Neural progenitor cell (in vitro differentiated cells): Measurements from ENCODE around the gene ITM2B. TPM values are rescaled to one million over a fixed set of nuclear protein-coding genes. Genes with fewer than 3 reads are reported as not detected.
A peak's percentile ranks its signal among the peaks of the same experiment; 100 is the strongest.
"Not testable (repeated sequence)": the region's sequence is repeated elsewhere in the genome, so short reads cannot be mapped to it uniquely, and the experiment has no call there.

Experiments used
- DNase-seq: peaks from one replicate; pipeline ENCODE4 v3.0.0-alpha.2; 2016; ENCODE audit warnings: low spot score
- H2AFZ ChIP-seq: fragments of 200-600 bp; sonication (generic); replicated peaks from 2 replicates; pipeline ENCODE4 v1.6.1; 2016; ENCODE audit warnings: antibody characterized with exemption
- H3F3A ChIP-seq: fragments of 200-600 bp; sonication (generic); 2 replicates; pipeline ENCODE4 v1.6.1; 2016; ENCODE audit warnings: antibody characterized with exemption, low read depth
- H3K27ac ChIP-seq: fragments of 200-600 bp; sonication (generic); 2 replicates; pipeline ENCODE4 v1.5.1; 2016; ENCODE audit warnings: mild to moderate bottlenecking
- H3K27me3 ChIP-seq: fragments of 200-600 bp; sonication (generic); 2 replicates; pipeline ENCODE4 v1.6.1; 2016; ENCODE audit warnings: mild to moderate bottlenecking, moderate library complexity
- H3K36me3 ChIP-seq: fragments of 200-600 bp; sonication (generic); 2 replicates; pipeline ENCODE4 v1.5.1; 2016
- H3K4me1 ChIP-seq: fragments of 200-600 bp; sonication (generic); 2 replicates; pipeline ENCODE4 v1.6.1; 2016; ENCODE audit warnings: mixed run types
- H3K4me2 ChIP-seq: fragments of 200-600 bp; sonication (generic); 2 replicates; pipeline ENCODE4 v1.6.1; 2016
- H3K4me3 ChIP-seq: fragments of 200-600 bp; sonication (generic); 2 replicates; pipeline ENCODE4 v1.5.1; 2016
- H3K79me2 ChIP-seq: fragments of 200-600 bp; sonication (generic); 2 replicates; pipeline ENCODE4 v1.6.1; 2016; ENCODE audit warnings: low read depth
- H3K9ac ChIP-seq: fragments of 200-600 bp; sonication (generic); 2 replicates; pipeline ENCODE4 v1.6.1; 2016
- H3K9me3 ChIP-seq: fragments of 200-600 bp; sonication (generic); 2 replicates; pipeline ENCODE4 v1.5.1; 2016; ENCODE audit warnings: low read depth
- H4K20me1 ChIP-seq: fragments of 200-600 bp; sonication (generic); 2 replicates; pipeline ENCODE4 v1.6.1; 2016; ENCODE audit warnings: low read depth
- H3K27ac Mint-ChIP-seq: 3 replicates; pipeline ENCODE4 v1.8.0; 2021; ENCODE audit warnings: mixed read lengths
- H3K27me3 Mint-ChIP-seq: 2 replicates; pipeline ENCODE4 v1.8.0; 2022; ENCODE audit warnings: low read depth, mild to moderate bottlenecking, inconsistent platforms, moderate library complexity, mixed read lengths; ENCODE audit not compliant: insufficient read depth
- H3K36me3 Mint-ChIP-seq: 3 replicates; pipeline ENCODE4 v1.8.0; 2021; ENCODE audit warnings: mixed read lengths
- H3K4me1 Mint-ChIP-seq: 3 replicates; pipeline ENCODE4 v1.8.0; 2021; ENCODE audit warnings: mixed read lengths
- H3K4me3 Mint-ChIP-seq: 3 replicates; pipeline ENCODE4 v1.8.0; 2021; ENCODE audit warnings: mild to moderate bottlenecking, moderate library complexity, mixed read lengths
- H3K9me3 Mint-ChIP-seq: 3 replicates; pipeline ENCODE4 v1.8.0; 2020; ENCODE audit warnings: mixed read lengths
- EZH2 ChIP-seq: fragments of 200-600 bp; sonication (generic); IDR thresholded peaks from 2 replicates; pipeline ENCODE4 v1.6.1; 2017; ENCODE audit warnings: antibody characterized with exemption, mild to moderate bottlenecking, moderate library complexity
- EZH2phosphoT487 ChIP-seq: fragments of 200-600 bp; sonication (generic); IDR thresholded peaks from 2 replicates; pipeline ENCODE4 v1.6.1; 2017; ENCODE audit warnings: antibody characterized with exemption
- total RNA-seq: library from RNA; depleted of rRNA; stranded (reverse); fragments of >200 nt; gene quantifications from 2 replicates; pipeline ENCODE4 v1.2.3, GENCODE V29; 2015; ENCODE audit warnings: low replicate concordance
- TF ChIP-seq, protein P1 (sequence below): fragments of 200-600 bp; sonication (generic); IDR thresholded peaks from 2 replicates; pipeline ENCODE4 v1.5.1; 2017; ENCODE audit warnings: antibody characterized with exemption, mild to moderate bottlenecking

Gene ITM2B
- total RNA-seq, 1 donor from 2014 or later = 172 TPM

GRCh38 chr13:48234566-48235340 is 1.7 kb downstream of the ITM2B start:
- peaks cover 27% of the 10 kb centered on the region for H4K20me1 ChIP-seq
- peak overlapping the region; percentile 100 for H3K4me3 ChIP-seq
- H3K4me2 ChIP-seq = peak overlapping the region; percentile 87
- Mint-ChIP-seq H3K4me1 (peaks cover 47% of the 10 kb centered on the region), H3K4me3 (peak overlapping the region; percentile 97), H3K27me3 (peaks cover 3% of the 10 kb centered on the region), H3K36me3 (no peaks in the 10 kb centered on the region), H3K9me3 (no peaks in the 10 kb centered on the region), H3K27ac (no peak overlapping the region)
- no peak overlapping the region for H2AFZ ChIP-seq
- no peaks in the 10 kb centered on the region for H3K36me3 ChIP-seq
- H3K9ac ChIP-seq = no peak overlapping the region
- peaks cover 14% of the 10 kb centered on the region for H3K27me3 ChIP-seq
- peaks cover 38% of the 10 kb centered on the region for H3K4me1 ChIP-seq
- TF ChIP-seq EZH2phosphoT487 = no peak
- TF ChIP-seq, protein P1, sequence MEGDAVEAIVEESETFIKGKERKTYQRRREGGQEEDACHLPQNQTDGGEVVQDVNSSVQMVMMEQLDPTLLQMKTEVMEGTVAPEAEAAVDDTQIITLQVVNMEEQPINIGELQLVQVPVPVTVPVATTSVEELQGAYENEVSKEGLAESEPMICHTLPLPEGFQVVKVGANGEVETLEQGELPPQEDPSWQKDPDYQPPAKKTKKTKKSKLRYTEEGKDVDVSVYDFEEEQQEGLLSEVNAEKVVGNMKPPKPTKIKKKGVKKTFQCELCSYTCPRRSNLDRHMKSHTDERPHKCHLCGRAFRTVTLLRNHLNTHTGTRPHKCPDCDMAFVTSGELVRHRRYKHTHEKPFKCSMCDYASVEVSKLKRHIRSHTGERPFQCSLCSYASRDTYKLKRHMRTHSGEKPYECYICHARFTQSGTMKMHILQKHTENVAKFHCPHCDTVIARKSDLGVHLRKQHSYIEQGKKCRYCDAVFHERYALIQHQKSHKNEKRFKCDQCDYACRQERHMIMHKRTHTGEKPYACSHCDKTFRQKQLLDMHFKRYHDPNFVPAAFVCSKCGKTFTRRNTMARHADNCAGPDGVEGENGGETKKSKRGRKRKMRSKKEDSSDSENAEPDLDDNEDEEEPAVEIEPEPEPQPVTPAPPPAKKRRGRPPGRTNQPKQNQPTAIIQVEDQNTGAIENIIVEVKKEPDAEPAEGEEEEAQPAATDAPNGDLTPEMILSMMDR = no peak
- TF ChIP-seq EZH2 = no peak
- no peaks in the 10 kb centered on the region for H3K9me3 ChIP-seq
- peak overlapping the region; percentile 26 for H3K27ac ChIP-seq
- H3F3A ChIP-seq = peaks cover 11% of the 10 kb centered on the region
- DNase-seq = no peak
- peaks cover 66% of the 10 kb centered on the region for H3K79me2 ChIP-seq

GRCh38 chr13:48235341-48236135 is 2.5 kb downstream of the ITM2B start:
- H3K36me3 ChIP-seq = no peaks in the 10 kb centered on the region
- Mint-ChIP-seq H3K27me3 (peaks cover 3% of the 10 kb centered on the region), H3K4me3 (peak overlapping the region; percentile 97), H3K27ac (no peak overlapping the region), H3K36me3 (peaks cover 2% of the 10 kb centered on the region), H3K9me3 (no peaks in the 10 kb centered on the region), H3K4me1 (peaks cover 43% of the 10 kb centered on the region)
- H3K4me1 ChIP-seq = peaks cover 38% of the 10 kb centered on the region
- H3K27ac ChIP-seq = peak overlapping the region; percentile 26
- peaks cover 11% of the 10 kb centered on the region for H3F3A ChIP-seq
- DNase-seq = peak; percentile 42
- TF ChIP-seq EZH2phosphoT487 (no peak), EZH2 (no peak)
- TF ChIP-seq, protein P1 = no peak
- no peak overlapping the region for H3K9ac ChIP-seq
- peak overlapping the region; percentile 87 for H3K4me2 ChIP-seq
- H4K20me1 ChIP-seq = peaks cover 27% of the 10 kb centered on the region
- no peaks in the 10 kb centered on the region for H3K9me3 ChIP-seq
- peaks cover 14% of the 10 kb centered on the region for H3K27me3 ChIP-seq
- peak overlapping the region; percentile 100 for H3K4me3 ChIP-seq
- peaks cover 74% of the 10 kb centered on the region for H3K79me2 ChIP-seq
- H2AFZ ChIP-seq = no peak overlapping the region

- peaks cover 11% of the 10 kb centered on the region for H3F3A ChIP-seq
- peaks cover 85% of the 10 kb centered on the region for H3K79me2 ChIP-seq
- H3K36me3 ChIP-seq = no peaks in the 10 kb centered on the region
- peaks cover 32% of the 10 kb centered on the region for H3K4me1 Mint-ChIP-seq
- no peak overlapping the region for H3K27ac Mint-ChIP-seq
- no peaks in the 10 kb centered on the region for H3K9me3 Mint-ChIP-seq
- H3K9ac ChIP-seq = no peak overlapping the region
- H2AFZ ChIP-seq = no peak overlapping the region
- no peak for DNase-seq
- H3K27me3 Mint-ChIP-seq = no peaks in the 10 kb centered on the region
- TF ChIP-seq, protein P1 = no peak
- TF ChIP-seq EZH2phosphoT487 = no peak
- TF ChIP-seq EZH2 = no peak
- H3K4me2 ChIP-seq = peak overlapping the region; percentile 87
- H3K27me3 ChIP-seq = peaks cover 8% of the 10 kb centered on the region
- peaks cover 27% of the 10 kb centered on the region for H4K20me1 ChIP-seq
- peaks cover 35% of the 10 kb centered on the region for H3K4me1 ChIP-seq
- H3K27ac ChIP-seq = no peak overlapping the region
- H3K4me3 ChIP-seq = peak overlapping the region; percentile 100
- peak overlapping the region; percentile 14 for H3K4me3 Mint-ChIP-seq
- H3K9me3 ChIP-seq = no peaks in the 10 kb centered on the region
- peaks cover 2% of the 10 kb centered on the region for H3K36me3 Mint-ChIP-seq
Measured at GRCh38 chr13:48236528-48237353, 3.7 kb downstream of the ITM2B start.

DNA sequence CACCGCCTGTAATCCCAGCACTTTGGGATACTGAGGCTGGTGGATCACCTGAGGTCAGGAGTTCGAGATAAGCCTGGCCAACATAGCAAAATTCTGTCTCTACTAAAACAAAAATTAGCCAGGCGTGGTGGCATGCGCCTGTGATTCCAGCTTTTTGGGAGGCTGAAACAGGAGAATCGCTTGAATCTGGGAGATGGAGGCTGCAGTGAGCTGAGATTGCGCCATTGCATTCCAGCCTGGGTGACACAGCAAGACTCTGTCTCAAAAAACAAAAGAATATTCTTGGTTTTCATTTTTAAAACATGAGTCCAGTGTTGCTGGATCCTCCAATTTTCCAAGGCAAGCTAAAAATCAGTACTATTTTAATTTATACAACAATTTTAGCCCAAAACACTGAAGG is 6.4 kb downstream of the ITM2B start:
- not testable (repeated sequence) for H3K9ac ChIP-seq, H3K4me3 ChIP-seq, H3K27ac ChIP-seq, H3K9me3 ChIP-seq, DNase-seq, H3K36me3 ChIP-seq, H3K4me2 ChIP-seq, H2AFZ ChIP-seq, H3K4me3 Mint-ChIP-seq, H3K36me3 Mint-ChIP-seq, H3K27ac Mint-ChIP-seq, H3K27me3 ChIP-seq, H3K27me3 Mint-ChIP-seq, H3K9me3 Mint-ChIP-seq
- Histone ChIP-seq H4K20me1 (peaks cover 27% of the 10 kb centered on the region), H3F3A (peaks cover 11% of the 10 kb centered on the region), H3K79me2 (peaks cover 94% of the 10 kb centered on the region), H3K4me1 (peaks cover 32% of the 10 kb centered on the region)
- H3K4me1 Mint-ChIP-seq = peaks cover 25% of the 10 kb centered on the region
